ENCODE data around the gene TNFAIP1. TPM values are rescaled to one million over a fixed set of nuclear protein-coding genes. Genes with fewer than 3 reads are reported as not detected.

TNFAIP1 gene
- total RNA-seq, 1 experiment from 2014 or later: 33.4 TPM

GRCh38 chr17:28339431-28339830 lies 3.9 kb downstream of the TNFAIP1 start:
- Histone ChIP-seq H2AFZ (ENCODE audit: low read depth, low read length, poor library complexity, severe bottlenecking) (no peak overlapping the region), H3K9ac (ENCODE audit: low read length) (no peak overlapping the region), H3K4me1 (ENCODE audit: control insufficient read depth in 1 of 2, insufficient read depth in 2 of 2, low read length in 2 of 2) (peaks cover 12 to 32% of the 10 kb centered on the region in 2 experiments), H3K79me2 (ENCODE audit: insufficient read depth, low read length) (peaks cover 32% of the 10 kb centered on the region), H3K27me3 (ENCODE audit: insufficient read depth, low read length) (no peaks in the 10 kb centered on the region), H3K4me3 (replicated peaks in 1 of 2; ENCODE audit: low read depth in 1 of 2, low read length in 2 of 2) (no peak overlapping the region), H4K20me1 (ENCODE audit: insufficient read depth) (no peaks in the 10 kb centered on the region), H3K36me3 (ENCODE audit: control insufficient read depth in 1 of 2, insufficient read depth in 2 of 2, low read length in 2 of 2) (peaks cover 17 to 23% of the 10 kb centered on the region in 2 experiments; a peak in 3 of 4 replicates), H3K4me2 (ENCODE audit: low read length) (no peak overlapping the region), H3K9me2 (ENCODE audit: insufficient read depth) (no peaks in the 10 kb centered on the region), H3K9me3 (ENCODE audit: control insufficient read depth in 1 of 2, insufficient read depth in 1 of 2, low read depth in 1 of 2, low read length in 2 of 2) (no peaks in the 10 kb centered on the region), H3K27ac (ENCODE audit: low read depth, low read length) (no peak overlapping the region)
- DNase-seq (ENCODE audit: low read depth, low spot score) (no peak), ATAC-seq (no peak)
- RAD21 ChIA-PET (ENCODE audit: low non-redundant PET in 1 of 2, low total read pairs in 2 of 2, uncharacterized antibody in 2 of 2, unreplicated experiment in 2 of 2): no interaction called here
- intact Hi-C loops (cut with micrococcal nuclease): loop anchor here (5.0 kb wide), 1 partner anchor 107 kb away; no protein-coding TSS in a partner anchor
- POLR2A ChIA-PET: no interaction called here
- CTCF ChIA-PET: no interaction called here
- no TSS peak for BruUV-seq (replicated peaks)
- TF ChIP-seq SRF (IDR thresholded peaks at IDR 0.05; ENCODE audit: low read depth) (no peak), EZH2 (IDR thresholded peaks at IDR 0.05) (no peak), SIN3A (IDR thresholded peaks at IDR 0.05; ENCODE audit: low read depth) (no peak), RAD21 (IDR thresholded peaks at IDR 0.05; ENCODE audit: low read depth) (no peak), POLR2A (IDR thresholded peaks at IDR 0.05; ENCODE audit: borderline replicate concordance, extremely low read depth, insufficient read depth, insufficient read length) (no peak)

GRCh38 chr17:28340374-28340773 lies 4.8 kb downstream of the TNFAIP1 start:
- CTCF ChIA-PET: no interaction called here
- Histone ChIP-seq H3K9me2 (ENCODE audit: insufficient read depth) (no peaks in the 10 kb centered on the region), H3K4me3 (replicated peaks in 1 of 2; ENCODE audit: low read depth in 1 of 2, low read length in 2 of 2) (no peak overlapping the region), H3K4me1 (ENCODE audit: control insufficient read depth in 1 of 2, insufficient read depth in 2 of 2, low read length in 2 of 2) (peaks cover 11 to 28% of the 10 kb centered on the region in 2 experiments), H3K36me3 (ENCODE audit: control insufficient read depth in 1 of 2, insufficient read depth in 2 of 2, low read length in 2 of 2) (peaks cover 25 to 27% of the 10 kb centered on the region in 2 experiments; a peak in 3 of 4 replicates), H3K27ac (ENCODE audit: low read depth, low read length) (no peak overlapping the region), H3K79me2 (ENCODE audit: insufficient read depth, low read length) (peaks cover 32% of the 10 kb centered on the region), H3K4me2 (ENCODE audit: low read length) (no peak overlapping the region), H3K27me3 (ENCODE audit: insufficient read depth, low read length) (no peaks in the 10 kb centered on the region), H3K9me3 (ENCODE audit: control insufficient read depth in 1 of 2, insufficient read depth in 1 of 2, low read depth in 1 of 2, low read length in 2 of 2) (no peaks in the 10 kb centered on the region), H2AFZ (ENCODE audit: low read depth, low read length, poor library complexity, severe bottlenecking) (no peak overlapping the region), H4K20me1 (ENCODE audit: insufficient read depth) (no peaks in the 10 kb centered on the region), H3K9ac (ENCODE audit: low read length) (no peak overlapping the region)
- DNase-seq (ENCODE audit: low read depth, low spot score) (no peak), ATAC-seq (no peak)
- POLR2A ChIA-PET: no interaction called here
- RAD21 ChIA-PET (ENCODE audit: low non-redundant PET in 1 of 2, low total read pairs in 2 of 2, uncharacterized antibody in 2 of 2, unreplicated experiment in 2 of 2): no interaction called here
- TF ChIP-seq ZFX (IDR thresholded peaks at IDR 0.05): no peak
- TF ChIP-seq YY1 (IDR thresholded peaks at IDR 0.05; ENCODE audit: extremely low read depth, insufficient replicate concordance, low read depth, low read length): no peak
- TF ChIP-seq JUND (IDR thresholded peaks at IDR 0.05): no peak
- TF ChIP-seq EZH2 (IDR thresholded peaks at IDR 0.05): no peak
- no peak for TF ChIP-seq POLR2AphosphoS5 (IDR thresholded peaks at IDR 0.05; ENCODE audit: low read depth, low read length)
- TF ChIP-seq ZBTB33 (IDR thresholded peaks at IDR 0.05; ENCODE audit: extremely low read depth, insufficient replicate concordance, low read length): no peak
- no peak for TF ChIP-seq SP1 (IDR thresholded peaks at IDR 0.05; ENCODE audit: low read depth)
- TF ChIP-seq RAD21 (IDR thresholded peaks at IDR 0.05; ENCODE audit: low read depth): no peak
- TF ChIP-seq REST (IDR thresholded peaks at IDR 0.05; ENCODE audit: low read depth): no peak
- no peak for TF ChIP-seq EZH2phosphoT487 (IDR thresholded peaks at IDR 0.05; ENCODE audit: borderline replicate concordance)
- BruUV-seq (replicated peaks): no TSS peak
- intact Hi-C loops (cut with micrococcal nuclease): no loop called here

Data from HCT116 (cell line).